GM23338 (cell line): ENCODE data around the gene SLC6A1. TPM values are rescaled to one million over a fixed set of nuclear protein-coding genes. Genes with fewer than 3 reads are reported as not detected.

Experiments used
- ATAC-seq: fragments of 200-7000 bp; cut with Tn5 transposase; 3 replicates; pipeline ENCODE4 v1.9.1; 2020
- DNase-seq: peaks from one replicate; pipeline ENCODE4 v3.0.0-alpha.2; 2015; ENCODE audit warnings: low spot score
- H2AFZ ChIP-seq: fragments of 200-600 bp; sonication (generic); 2 replicates; pipeline ENCODE4 v1.8.0; 2016; ENCODE audit warnings: antibody characterized with exemption, mild to moderate bottlenecking, moderate library complexity
- H3F3A ChIP-seq: fragments of 200-600 bp; sonication (generic); replicated peaks from 2 replicates; pipeline ENCODE4 v1.8.0; 2017; ENCODE audit warnings: antibody characterized with exemption, mixed run types, low read depth
- H3K27ac ChIP-seq: fragments of 200-600 bp; sonication (generic); 2 replicates; pipeline ENCODE4 v1.6.1; 2016; ENCODE audit warnings: low read depth
- H3K27me3 ChIP-seq: fragments of 200-600 bp; sonication (generic); 2 replicates; pipeline ENCODE4 v1.8.0; 2016; ENCODE audit warnings: mild to moderate bottlenecking, mixed run types, moderate library complexity; ENCODE audit not compliant: insufficient read depth
- H3K36me3 ChIP-seq: fragments of 200-600 bp; sonication (generic); 2 replicates; pipeline ENCODE4 v1.8.0; 2016; ENCODE audit warnings: mild to moderate bottlenecking; ENCODE audit not compliant: insufficient read depth
- H3K4me1 ChIP-seq: fragments of 200-600 bp; sonication (generic); 2 replicates; pipeline ENCODE4 v1.8.0; 2016; ENCODE audit warnings: mild to moderate bottlenecking, moderate library complexity; ENCODE audit not compliant: insufficient read depth
- H3K4me2 ChIP-seq: fragments of 200-600 bp; sonication (generic); 2 replicates; pipeline ENCODE4 v1.7.1; 2017; ENCODE audit warnings: mixed run types
- H3K4me3 ChIP-seq: fragments of 200-600 bp; sonication (generic); 2 replicates; pipeline ENCODE4 v1.6.1; 2016; ENCODE audit warnings: mixed run types
- H3K79me2 ChIP-seq: fragments of 200-600 bp; sonication (generic); replicated peaks from 2 replicates; pipeline ENCODE4 v1.8.0; 2017; ENCODE audit warnings: mild to moderate bottlenecking; ENCODE audit not compliant: insufficient read depth
- H3K9me2 ChIP-seq: fragments of 200-600 bp; sonication (generic); 2 replicates; pipeline ENCODE4 v1.8.0; 2017; ENCODE audit not compliant: insufficient read depth
- H4K20me1 ChIP-seq: fragments of 200-600 bp; sonication (generic); replicated peaks from 2 replicates; pipeline ENCODE4 v1.8.0; 2017; ENCODE audit warnings: mild to moderate bottlenecking; ENCODE audit not compliant: insufficient read depth
- H3K27ac Mint-ChIP-seq: 2 replicates; pipeline ENCODE4 v1.8.0; 2020; ENCODE audit warnings: inconsistent platforms, mild to moderate bottlenecking, moderate library complexity, mixed read lengths
- H3K27me3 Mint-ChIP-seq: 3 replicates; pipeline ENCODE4 v1.8.0; 2022; ENCODE audit warnings: low read depth, mild to moderate bottlenecking, moderate library complexity, mixed read lengths, inconsistent platforms; ENCODE audit not compliant: insufficient read depth, poor library complexity
- H3K36me3 Mint-ChIP-seq: 3 replicates; pipeline ENCODE4 v1.8.0; 2021; ENCODE audit warnings: low read depth, mild to moderate bottlenecking, inconsistent platforms, moderate library complexity, mixed read lengths
- H3K4me1 Mint-ChIP-seq: 3 replicates; pipeline ENCODE4 v1.8.0; 2020; ENCODE audit warnings: mild to moderate bottlenecking, inconsistent platforms, mixed read lengths
- H3K4me3 Mint-ChIP-seq: 3 replicates; pipeline ENCODE4 v1.8.0; 2021; ENCODE audit warnings: moderate library complexity, mild to moderate bottlenecking, inconsistent platforms, mixed read lengths
- H3K9me3 Mint-ChIP-seq: 3 replicates; pipeline ENCODE4 v1.8.0; 2020; ENCODE audit warnings: moderate library complexity, mild to moderate bottlenecking, inconsistent platforms, mixed read lengths
- REST ChIP-seq: IDR thresholded peaks from one replicate; pipeline ENCODE4 v1.6.1; 2018; ENCODE audit warnings: antibody characterized with exemption; ENCODE audit not compliant: unreplicated experiment
- polyA plus RNA-seq: library from polyadenylated mRNA; unstranded; fragments of >200 nt; fragmentation: Nextera tagmentation; extraction: Ambion mirVana; gene quantifications from 2 replicates; pipeline ENCODE4 v1.2.1, GENCODE V29; 2016
- total RNA-seq: library from RNA; depleted of rRNA; stranded (reverse); fragments of >200 nt; shearing (Covaris generic); gene quantifications from 2 replicates; pipeline ENCODE4 v1.2.3, GENCODE V29; 2014
- TF ChIP-seq, protein P1 (sequence below): fragments of 250-450 bp; sonication (Bioruptor Pico); IDR thresholded peaks from 2 replicates; pipeline ENCODE4 v1.5.0; 2020; ENCODE audit warnings: mild to moderate bottlenecking, moderate library complexity

SLC6A1 gene
- total and polyA plus RNA-seq, 2 experiments from 2014 or later: 0.16 to 0.28 TPM

DNA sequence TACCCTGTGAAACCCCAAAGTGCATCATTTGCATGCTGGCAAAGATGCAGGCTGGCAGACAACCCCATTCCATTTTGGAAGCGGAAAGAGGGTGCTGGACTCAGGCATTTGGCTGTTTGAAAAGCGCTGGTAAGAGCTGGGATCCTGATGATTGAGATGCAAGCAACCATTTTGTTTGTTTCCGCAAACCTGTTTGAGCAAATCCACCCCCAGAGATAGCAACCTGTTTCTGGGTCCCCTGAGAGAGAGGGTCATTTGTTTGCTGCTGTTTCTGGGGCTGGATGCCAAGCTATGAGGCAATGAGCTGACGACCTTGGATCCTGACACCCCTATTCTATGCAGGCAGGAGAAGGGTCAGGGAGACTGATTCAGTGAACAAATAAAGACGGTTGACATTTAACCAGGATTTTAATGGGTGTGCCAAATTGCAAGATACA lies 9.8 kb downstream of the SLC6A1 start:
- DNase-seq: no peak
- 0 out of 2 replicates have a peak overlapping the region, but pooled peaks have one; percentile 32 for H3K4me2 ChIP-seq
- H3F3A ChIP-seq: no peaks in the 10 kb centered on the region
- no peak overlapping the region for H3K4me3 ChIP-seq
- peaks cover 9% of the 10 kb centered on the region for H3K4me1 Mint-ChIP-seq
- no peaks in the 10 kb centered on the region for H3K9me3 Mint-ChIP-seq
- H3K9me2 ChIP-seq: no peaks in the 10 kb centered on the region
- H3K27me3 ChIP-seq: no peaks in the 10 kb centered on the region
- no peak overlapping the region for H3K27ac ChIP-seq
- H3K79me2 ChIP-seq: no peaks in the 10 kb centered on the region
- peaks cover 4% of the 10 kb centered on the region for H3K27me3 Mint-ChIP-seq
- 0 out of 2 replicates have a peak, but pooled peaks cover 4% of the 10 kb centered on the region for H3K4me1 ChIP-seq
- H4K20me1 ChIP-seq: no peaks in the 10 kb centered on the region
- no peaks in the 10 kb centered on the region for H3K36me3 Mint-ChIP-seq
- H3K4me3 Mint-ChIP-seq: no peak overlapping the region
- H3K27ac Mint-ChIP-seq: no peak overlapping the region
- H3K36me3 ChIP-seq: no peaks in the 10 kb centered on the region
- no peak for ATAC-seq
- TF ChIP-seq, protein P1, sequence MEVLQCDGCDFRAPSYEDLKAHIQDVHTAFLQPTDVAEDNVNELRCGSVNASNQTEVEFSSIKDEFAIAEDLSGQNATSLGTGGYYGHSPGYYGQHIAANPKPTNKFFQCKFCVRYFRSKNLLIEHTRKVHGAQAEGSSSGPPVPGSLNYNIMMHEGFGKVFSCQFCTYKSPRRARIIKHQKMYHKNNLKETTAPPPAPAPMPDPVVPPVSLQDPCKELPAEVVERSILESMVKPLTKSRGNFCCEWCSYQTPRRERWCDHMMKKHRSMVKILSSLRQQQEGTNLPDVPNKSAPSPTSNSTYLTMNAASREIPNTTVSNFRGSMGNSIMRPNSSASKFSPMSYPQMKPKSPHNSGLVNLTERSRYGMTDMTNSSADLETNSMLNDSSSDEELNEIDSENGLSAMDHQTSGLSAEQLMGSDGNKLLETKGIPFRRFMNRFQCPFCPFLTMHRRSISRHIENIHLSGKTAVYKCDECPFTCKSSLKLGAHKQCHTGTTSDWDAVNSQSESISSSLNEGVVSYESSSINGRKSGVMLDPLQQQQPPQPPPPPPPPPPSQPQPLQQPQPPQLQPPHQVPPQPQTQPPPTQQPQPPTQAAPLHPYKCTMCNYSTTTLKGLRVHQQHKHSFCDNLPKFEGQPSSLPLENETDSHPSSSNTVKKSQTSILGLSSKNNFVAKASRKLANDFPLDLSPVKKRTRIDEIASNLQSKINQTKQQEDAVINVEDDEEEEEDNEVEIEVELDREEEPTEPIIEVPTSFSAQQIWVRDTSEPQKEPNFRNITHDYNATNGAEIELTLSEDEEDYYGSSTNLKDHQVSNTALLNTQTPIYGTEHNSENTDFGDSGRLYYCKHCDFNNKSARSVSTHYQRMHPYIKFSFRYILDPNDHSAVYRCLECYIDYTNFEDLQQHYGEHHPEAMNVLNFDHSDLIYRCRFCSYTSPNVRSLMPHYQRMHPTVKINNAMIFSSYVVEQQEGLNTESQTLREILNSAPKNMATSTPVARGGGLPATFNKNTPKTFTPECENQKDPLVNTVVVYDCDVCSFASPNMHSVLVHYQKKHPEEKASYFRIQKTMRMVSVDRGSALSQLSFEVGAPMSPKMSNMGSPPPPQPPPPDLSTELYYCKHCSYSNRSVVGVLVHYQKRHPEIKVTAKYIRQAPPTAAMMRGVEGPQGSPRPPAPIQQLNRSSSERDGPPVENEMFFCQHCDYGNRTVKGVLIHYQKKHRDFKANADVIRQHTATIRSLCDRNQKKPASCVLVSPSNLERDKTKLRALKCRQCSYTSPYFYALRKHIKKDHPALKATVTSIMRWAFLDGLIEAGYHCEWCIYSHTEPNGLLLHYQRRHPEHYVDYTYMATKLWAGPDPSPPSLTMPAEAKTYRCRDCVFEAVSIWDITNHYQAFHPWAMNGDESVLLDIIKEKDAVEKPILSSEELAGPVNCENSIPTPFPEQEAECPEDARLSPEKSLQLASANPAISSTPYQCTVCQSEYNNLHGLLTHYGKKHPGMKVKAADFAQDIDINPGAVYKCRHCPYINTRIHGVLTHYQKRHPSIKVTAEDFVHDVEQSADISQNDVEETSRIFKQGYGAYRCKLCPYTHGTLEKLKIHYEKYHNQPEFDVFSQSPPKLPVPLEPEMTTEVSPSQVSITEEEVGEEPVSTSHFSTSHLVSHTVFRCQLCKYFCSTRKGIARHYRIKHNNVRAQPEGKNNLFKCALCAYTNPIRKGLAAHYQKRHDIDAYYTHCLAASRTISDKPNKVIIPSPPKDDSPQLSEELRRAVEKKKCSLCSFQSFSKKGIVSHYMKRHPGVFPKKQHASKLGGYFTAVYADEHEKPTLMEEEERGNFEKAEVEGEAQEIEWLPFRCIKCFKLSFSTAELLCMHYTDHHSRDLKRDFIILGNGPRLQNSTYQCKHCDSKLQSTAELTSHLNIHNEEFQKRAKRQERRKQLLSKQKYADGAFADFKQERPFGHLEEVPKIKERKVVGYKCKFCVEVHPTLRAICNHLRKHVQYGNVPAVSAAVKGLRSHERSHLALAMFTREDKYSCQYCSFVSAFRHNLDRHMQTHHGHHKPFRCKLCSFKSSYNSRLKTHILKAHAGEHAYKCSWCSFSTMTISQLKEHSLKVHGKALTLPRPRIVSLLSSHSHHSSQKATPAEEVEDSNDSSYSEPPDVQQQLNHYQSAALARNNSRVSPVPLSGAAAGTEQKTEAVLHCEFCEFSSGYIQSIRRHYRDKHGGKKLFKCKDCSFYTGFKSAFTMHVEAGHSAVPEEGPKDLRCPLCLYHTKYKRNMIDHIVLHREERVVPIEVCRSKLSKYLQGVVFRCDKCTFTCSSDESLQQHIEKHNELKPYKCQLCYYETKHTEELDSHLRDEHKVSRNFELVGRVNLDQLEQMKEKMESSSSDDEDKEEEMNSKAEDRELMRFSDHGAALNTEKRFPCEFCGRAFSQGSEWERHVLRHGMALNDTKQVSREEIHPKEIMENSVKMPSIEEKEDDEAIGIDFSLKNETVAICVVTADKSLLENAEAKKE (CRISPR knock-in tag): no peak
- TF ChIP-seq REST: no peak
- H2AFZ ChIP-seq: peak overlapping the region; percentile 76; the same call in 1 of the 2 replicates
